Measurements from ENCODE around the gene CPSF3. TPM values are rescaled to one million over a fixed set of nuclear protein-coding genes. Genes with fewer than 3 reads are reported as not detected.

Gene CPSF3
- total RNA-seq, 1 experiment from 2014 or later, result 61.0 TPM

GRCh38 chr2:9463698-9464034 is 40.2 kb downstream of the CPSF3 start:
- peak; percentile 91 for DNase-seq (ENCODE audit: low read depth)

- no peak for DNase-seq (ENCODE audit: low read depth)
Measured at GRCh38 chr2:9465170-9465569, 41.7 kb downstream of the CPSF3 start.

- DNase-seq (ENCODE audit: low read depth), result no peak
Measured at GRCh38 chr2:9466147-9466683, 42.8 kb downstream of the CPSF3 start.

GRCh38 chr2:9467687-9468086 is 44.2 kb downstream of the CPSF3 start:
- DNase-seq (ENCODE audit: low read depth), result no peak

- DNase-seq (ENCODE audit: low read depth), result no peak
Measured at GRCh38 chr2:9471206-9471605, 47.8 kb downstream of the CPSF3 start.

- DNase-seq (ENCODE audit: low read depth), result no peak
Measured at GRCh38 chr2:9472511-9472910, 49.1 kb downstream of the CPSF3 start.

GRCh38 chr2:9473308-9473984 is 50.0 kb downstream of the CPSF3 start:
- DNase-seq (ENCODE audit: low read depth), result no peak

GRCh38 chr2:9473985-9474360 is 50.5 kb downstream of the CPSF3 start:
- no peak for DNase-seq (ENCODE audit: low read depth)

- peak; percentile 44 for DNase-seq (ENCODE audit: low read depth)
Measured at GRCh38 chr2:9474361-9475057, 51.1 kb downstream of the CPSF3 start, which contains the start of gene IAH1. IAH1 (plus strand) TSS chr2:9474551; CDS start chr2:9474567, 16 bp downstream.

- no peak for DNase-seq (ENCODE audit: low read depth)
Measured at GRCh38 chr2:9477914-9478313, 54.5 kb downstream of the CPSF3 start.

- DNase-seq (ENCODE audit: low read depth), result no peak
Measured at GRCh38 chr2:9478526-9478925, 55.1 kb downstream of the CPSF3 start.

- no peak for DNase-seq (ENCODE audit: low read depth)
Measured at GRCh38 chr2:9480157-9480556, 56.7 kb downstream of the CPSF3 start.

GRCh38 chr2:9483107-9483506 is 59.7 kb downstream of the CPSF3 start:
- no peak for DNase-seq (ENCODE audit: low read depth)

- no peak for DNase-seq (ENCODE audit: low read depth)
Measured at GRCh38 chr2:9484533-9484932, 61.1 kb downstream of the CPSF3 start.

- peak; percentile 41 for DNase-seq (ENCODE audit: low read depth)
Measured at GRCh38 chr2:9488583-9489547, 65.4 kb downstream of the CPSF3 start.

GRCh38 chr2:9490789-9491188 is 67.3 kb downstream of the CPSF3 start:
- DNase-seq (ENCODE audit: low read depth), result no peak

GRCh38 chr2:9492927-9493326 is 69.5 kb downstream of the CPSF3 start:
- no peak for DNase-seq (ENCODE audit: low read depth)

- no peak for DNase-seq (ENCODE audit: low read depth)
Measured at GRCh38 chr2:9493478-9493877, 70.0 kb downstream of the CPSF3 start.

- no peak for DNase-seq (ENCODE audit: low read depth)
Measured at GRCh38 chr2:9494081-9494480, 70.6 kb downstream of the CPSF3 start.

GRCh38 chr2:9497017-9497416 is 73.6 kb downstream of the CPSF3 start:
- no peak for DNase-seq (ENCODE audit: low read depth)

GRCh38 chr2:9498210-9498609 is 74.8 kb downstream of the CPSF3 start:
- peak; percentile 13 for DNase-seq (ENCODE audit: low read depth)

GRCh38 chr2:9508931-9509330 is 85.5 kb downstream of the CPSF3 start:
- DNase-seq (ENCODE audit: low read depth), result no peak
